Anterior cingulate cortex (tissue), 58 donors: ENCODE measurements around the gene FAS.

Experiments
- DNase-seq, 58 donors: peaks; one replicate each; lab custom pipeline; 2025; lab: John Stamatoyannopoulos, UW

FAS gene

DNA sequence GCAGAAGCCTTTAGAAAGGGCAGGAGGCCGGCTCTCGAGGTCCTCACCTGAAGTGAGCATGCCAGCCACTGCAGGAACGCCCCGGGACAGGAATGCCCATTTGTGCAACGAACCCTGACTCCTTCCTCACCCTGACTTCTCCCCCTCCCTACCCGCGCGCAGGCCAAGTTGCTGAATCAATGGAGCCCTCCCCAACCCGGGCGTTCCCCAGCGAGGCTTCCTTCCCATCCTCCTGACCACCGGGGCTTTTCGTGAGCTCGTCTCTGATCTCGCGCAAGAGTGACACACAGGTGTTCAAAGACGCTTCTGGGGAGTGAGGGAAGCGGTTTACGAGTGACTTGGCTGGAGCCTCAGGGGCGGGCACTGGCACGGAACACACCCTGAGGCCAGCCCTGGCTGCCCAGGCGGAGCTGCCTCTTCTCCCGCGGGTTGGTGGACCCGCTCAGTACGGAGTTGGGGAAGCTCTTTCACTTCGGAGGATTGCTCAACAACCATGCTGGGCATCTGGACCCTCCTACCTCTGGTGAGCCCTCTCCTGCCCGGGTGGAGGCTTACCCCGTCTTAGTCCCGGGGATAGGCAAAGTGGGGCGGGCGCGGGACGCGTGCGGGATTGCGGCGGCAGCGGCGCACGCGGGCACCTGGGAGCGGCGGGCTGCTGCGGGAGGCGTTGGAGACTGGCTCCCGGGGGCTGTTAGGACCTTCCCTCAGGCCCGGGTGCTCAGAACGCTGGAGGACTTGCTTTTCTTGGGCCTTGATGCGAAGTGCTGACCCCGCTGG, at the start of gene FAS:
TSS of gene FAS (plus strand) at position 415 of the 777 bp plus-strand sequence. CDS start at position 494, 79 bp downstream.
- peak in 45 of 58 donors; percentile 8 to 84 (median 42) for DNase-seq

DNA sequence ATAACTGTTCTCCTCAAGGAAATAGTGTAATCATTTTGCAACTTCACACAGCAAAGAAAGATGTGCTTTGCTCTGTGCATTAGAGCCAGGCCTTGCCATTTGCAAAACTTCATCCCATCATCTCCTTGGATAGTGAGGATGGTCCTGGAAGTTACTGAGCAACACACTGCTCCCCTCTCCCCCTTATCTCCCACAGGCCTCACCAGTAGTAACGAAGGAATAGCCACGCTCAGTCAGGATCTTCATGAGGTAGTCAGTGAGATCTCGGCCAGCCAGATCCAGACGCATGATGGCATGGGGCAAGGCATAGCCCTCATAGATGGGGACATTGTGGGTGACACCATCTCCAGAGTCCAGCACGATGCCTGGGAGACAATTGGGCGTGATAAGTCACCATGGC, 49.6 kb upstream of the FAS start:
- DNase-seq: no peak

DNA sequence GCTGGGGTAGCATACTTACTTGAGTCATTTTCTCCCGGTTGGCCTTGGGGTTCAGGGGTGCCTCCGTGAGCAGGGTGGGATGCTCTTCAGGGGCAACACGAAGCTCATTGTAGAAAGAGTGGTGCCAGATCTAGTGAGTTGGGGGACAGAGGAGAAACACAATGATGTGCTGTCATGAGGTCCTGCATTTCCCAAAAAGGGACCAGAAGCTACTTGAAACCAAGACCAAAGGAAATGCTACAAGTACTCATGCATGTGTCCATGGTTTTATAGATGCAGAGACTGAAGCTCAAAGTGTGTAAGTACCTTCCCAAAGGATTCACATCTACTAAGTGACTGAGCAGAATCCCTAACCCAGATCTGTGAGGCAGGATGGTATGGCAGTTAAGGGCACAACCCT, 46.8 kb upstream of the FAS start:
- DNase-seq: no peak

DNA sequence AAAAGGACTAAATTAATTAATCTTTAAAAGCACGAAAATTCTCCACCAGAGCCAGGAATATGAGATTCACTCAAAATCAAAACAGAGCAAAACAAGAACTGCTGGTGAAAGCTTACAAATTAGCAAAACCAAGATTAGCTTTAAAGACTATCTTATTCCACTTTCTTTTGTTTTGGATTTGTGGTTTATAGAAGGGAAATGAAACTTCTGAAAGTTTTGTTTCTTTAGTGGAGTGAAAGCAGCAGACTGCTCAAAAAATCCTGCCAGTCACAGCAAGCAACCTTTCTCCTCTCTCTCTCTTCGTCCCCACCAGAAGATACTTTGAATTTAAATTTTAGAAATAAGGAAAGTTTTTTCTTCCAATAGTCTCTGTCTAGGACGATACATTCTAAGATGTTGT, 45.8 kb upstream of the FAS start:
- DNase-seq: no peak

DNA sequence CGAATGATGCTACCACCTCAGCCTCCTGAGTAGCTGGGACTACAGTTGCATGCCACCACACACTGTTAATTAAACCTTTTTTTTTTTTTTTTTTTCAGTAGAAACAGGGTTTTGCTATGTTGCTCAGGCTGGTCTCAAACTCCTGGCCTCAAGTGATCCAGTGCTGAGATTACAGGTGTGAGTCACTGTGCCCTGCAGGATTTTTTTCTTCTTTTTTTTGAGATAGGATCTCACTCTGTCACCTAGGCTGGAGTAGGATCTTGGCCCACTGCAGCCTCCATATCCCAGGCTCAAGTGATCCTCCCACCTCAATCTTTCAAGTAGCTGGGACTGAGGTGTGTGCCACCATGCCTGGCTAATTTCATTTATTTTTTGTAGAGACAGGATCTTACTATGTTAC, 44.4 kb upstream of the FAS start:
- DNase-seq: no peak

DNA sequence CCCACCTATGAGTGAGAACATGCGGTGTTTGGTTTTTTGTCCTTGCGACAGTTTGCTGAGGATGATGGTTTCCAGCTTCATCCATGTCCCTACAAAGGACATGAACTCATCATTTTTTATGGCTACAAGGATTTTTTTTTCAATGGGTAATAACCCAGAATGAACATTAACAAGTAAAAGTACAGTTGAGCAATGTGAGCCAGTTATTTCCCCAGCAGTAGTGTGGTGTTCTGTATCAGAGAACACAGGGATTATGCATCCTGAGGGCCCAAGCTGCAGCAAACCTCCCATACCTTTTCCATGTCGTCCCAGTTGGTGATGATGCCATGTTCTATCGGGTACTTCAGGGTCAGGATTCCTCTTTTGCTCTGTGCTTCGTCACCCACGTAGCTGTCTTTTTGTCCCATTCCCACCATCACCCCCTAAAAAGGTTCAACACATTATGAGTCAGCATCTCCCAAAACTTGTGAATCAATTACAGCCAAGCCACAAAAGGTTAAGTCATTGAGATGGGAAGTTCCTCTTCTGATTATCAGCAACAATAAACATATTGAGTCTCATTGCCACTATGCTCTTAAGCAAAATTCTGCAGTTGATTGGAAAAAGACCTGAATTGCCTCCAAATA, 43.5 kb upstream of the FAS start:
- DNase-seq: no peak

DNA sequence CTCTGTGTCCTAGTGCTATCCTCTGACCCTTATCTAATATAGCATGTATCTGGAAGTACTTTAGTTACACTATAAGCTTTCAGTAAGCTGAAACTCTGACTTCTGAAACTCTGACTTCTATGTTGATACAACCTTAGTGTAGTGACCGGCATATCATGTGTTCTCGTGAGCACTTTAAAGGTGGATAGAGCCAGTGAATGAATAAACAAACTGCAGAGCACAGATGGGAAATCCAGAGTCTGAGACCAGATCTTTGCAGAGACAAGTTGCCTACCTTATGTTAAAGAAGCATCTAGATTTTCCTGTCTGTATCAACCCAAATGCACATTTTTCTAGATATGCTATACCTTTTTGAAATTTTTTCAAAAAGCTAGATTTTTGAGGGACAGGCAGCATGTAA, 41.5 kb upstream of the FAS start:
- DNase-seq: no peak

DNA sequence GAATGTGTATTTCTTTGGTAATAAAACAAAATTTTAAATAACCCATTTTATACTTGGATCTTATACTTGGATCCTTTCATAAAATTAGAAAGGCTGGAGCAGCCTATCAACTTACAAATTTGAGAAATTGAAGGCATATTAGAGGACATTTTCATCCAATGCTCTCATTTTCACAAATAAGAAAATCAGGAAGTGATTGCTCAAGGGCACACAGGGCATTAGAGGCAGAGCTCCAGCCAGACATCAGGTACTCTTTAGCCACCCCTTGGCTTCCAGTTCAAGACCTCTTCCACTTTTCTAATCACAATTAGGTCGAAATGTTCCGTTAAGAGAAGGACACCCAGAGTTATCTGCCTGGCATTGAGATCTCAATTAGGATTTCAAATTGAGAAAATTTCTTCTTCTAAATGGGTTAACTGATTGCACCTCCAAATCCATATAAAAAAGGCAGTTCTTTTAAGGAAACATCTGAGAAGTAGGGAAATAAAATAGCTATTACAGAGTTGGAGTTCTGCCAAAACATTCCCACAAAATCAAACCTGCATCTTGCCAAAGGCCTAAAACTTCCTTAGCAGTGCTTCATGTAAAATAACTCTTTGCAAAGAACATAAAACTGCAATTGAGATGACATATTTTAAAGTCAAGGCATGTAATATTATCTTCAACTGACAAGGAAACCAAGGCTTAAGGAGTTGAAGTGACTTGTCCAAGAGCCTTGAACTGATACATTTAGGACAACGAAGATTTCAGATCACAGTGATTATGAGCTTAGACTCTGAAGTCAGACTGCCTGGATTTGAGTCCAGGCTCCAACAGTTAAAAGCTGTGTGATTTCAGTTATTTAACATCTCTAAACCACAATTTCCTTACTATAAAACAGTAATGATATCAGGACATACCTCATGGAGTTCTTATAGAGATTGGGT, 40.4 kb upstream of the FAS start:
- DNase-seq: no peak

DNA sequence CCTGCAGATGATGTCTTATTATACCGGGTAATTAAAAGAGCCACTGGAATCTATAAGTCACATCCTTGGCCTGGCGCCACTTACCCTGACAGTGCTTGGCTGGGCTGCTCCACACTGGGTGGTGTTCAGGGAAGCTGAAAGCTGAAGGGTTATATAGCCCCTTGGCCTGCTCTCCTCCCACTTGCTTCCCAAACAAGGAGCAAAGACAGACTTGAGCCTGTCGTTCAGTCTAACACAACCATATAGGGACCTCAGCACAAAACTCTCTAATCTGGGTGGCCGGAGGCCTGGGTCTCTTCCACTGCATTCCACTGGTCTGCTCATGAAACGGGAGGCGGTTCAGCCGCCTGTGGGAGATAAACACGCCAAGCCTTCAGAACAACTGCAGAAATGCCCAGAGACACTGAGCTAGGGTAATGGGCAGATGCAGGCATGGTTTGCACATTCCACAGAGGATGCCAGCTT, 37.9 kb upstream of the FAS start, which contains the start of gene ACTA2:
TSS of gene ACTA2 (minus strand) at position 127 of the 465 bp plus-strand sequence. CDS start 3,843 bp downstream, outside the sequence.
- DNase-seq: no peak

DNA sequence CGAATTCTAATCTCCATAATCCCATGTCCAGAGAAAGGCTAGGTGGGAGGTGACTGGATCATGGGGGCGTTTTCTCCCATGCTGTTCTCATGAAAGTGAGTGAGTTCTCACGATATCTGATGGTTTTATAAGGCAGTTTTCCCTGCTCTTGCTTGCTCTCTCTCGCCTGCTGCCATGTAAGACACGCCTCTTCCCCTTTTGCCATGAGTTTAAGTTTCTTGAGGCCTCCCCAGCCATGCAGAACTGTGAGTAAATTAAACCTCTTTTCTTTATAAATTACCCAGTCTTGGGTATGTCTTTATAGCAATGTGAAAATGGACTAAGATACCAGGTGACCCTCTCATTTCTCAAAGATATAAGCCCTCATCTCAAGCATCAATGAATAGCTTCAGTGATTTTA, 36.9 kb upstream of the FAS start:
- DNase-seq: no peak

DNA sequence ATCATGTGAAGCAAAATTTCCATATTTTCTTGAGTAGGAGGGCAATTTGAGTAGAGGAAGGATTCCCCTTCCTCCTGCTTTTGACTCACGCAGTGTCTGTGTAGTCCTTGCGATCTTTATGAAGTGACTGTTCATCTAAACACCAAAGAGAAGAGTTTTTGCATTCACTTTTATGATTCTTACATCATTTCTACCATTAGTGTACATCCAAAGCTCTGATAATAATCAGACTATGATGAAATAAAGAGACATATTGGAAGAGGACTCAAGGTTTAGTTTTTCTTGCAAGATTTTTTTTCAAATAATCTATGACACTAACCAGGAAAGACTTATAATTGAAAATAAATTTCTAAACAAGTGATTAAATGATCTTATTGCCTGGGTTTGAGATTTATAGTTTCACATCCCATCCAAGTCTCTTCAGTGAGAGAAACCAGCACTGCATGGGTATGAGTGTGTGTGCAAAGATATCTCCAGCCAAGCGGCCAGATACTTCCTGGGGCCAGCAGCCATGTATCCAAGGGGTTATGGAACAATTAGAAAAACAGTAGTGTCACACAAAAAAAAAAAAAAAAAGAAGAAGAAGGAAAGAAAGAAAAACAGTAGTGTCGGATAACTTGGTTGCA, 36.0 kb upstream of the FAS start:
- no peak for DNase-seq

DNA sequence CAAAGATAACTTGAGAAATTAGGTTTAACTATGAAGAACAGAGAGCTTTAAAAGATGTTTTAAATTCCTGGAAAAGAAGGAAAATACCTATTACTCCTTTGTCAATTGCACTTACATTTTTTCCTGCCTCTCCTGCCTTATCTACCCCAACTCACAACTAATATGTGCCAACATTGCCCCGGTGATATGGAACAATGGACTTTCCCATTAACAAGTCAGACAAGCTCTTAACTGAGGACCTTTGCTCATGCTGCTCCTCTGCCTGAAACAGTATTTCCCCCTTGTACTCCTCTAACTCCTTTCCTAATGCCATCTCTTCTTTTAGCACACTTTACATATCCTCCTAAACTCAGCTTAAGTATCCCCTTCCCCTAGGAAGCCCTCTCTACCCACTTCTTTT, 33.2 kb upstream of the FAS start:
- no peak for DNase-seq

DNA sequence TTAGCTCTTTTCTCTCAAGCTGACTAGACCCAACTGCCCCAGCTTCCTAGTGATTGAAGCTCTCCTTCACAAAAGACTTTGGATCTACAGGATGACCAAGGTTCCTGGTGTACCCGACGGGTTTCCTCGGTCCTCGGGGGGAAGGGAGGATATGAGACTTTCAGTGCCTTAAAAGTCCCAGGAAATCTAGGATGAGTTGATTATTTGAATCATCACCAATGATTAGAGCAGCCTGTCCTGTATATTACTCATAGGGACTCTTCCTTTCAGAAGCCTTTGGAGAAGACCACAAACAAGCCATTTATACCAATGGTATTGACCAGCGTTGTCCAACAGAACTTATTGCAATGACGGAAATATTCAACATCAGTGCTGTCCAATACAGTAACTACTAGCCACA, 31.9 kb upstream of the FAS start:
- DNase-seq: no peak

DNA sequence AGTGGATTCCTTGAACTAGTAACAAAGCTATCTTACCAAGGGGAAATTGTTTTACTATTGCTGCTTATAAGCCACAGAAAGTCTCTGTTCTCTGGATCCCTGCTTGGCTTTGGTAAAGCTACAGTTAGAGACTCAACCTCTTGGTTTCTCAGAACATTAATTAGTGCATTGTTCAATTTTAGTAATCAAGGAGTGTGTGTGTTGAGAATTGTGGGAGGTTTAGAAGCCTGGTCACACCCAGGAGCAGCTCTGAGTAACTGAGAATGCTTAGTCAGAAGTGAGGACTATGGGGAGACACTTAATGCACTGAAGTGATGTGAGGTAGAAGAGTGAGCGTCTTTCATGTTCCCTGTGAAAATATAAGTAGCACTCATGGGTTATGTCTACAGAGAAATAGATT, 29.8 kb upstream of the FAS start:
- no peak for DNase-seq

DNA sequence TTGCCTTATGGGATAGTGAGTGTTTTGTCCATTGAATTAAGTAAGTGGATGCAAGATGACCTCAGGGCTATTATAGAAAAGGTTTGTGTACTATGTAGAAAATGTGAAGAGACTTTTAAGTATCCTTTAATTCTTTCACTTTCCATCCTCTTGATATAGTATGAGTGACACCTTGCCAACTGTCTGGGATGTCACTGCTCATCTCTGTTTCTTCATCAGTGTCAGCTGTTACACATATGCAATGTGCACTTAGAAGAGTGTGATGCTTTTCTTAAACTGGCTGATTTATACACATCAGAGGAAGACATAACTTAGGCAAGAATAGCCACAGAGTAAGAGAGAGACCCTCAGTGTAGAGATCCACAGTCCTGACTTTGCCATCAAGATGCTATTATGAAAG, 29.3 kb upstream of the FAS start:
- DNase-seq: no peak

DNA sequence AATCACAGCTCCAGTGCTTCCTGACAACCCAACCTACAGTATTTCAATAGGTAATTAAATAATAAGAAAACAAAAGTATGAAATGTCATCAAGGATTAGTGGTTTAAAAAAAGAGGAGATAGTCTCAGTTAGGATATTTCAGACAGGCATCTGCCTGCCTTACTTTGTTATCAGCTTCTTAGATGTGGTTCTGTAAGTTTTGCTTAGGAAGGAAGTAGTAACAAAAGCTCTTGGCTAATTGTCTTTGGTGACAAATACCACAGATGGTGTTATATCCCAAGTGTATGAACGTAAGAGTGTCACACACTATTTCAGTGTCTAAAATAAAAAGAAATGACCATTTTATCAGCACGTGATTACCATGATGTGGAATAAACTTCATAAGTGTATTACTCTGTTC, 28.3 kb upstream of the FAS start:
- DNase-seq: no peak

DNA sequence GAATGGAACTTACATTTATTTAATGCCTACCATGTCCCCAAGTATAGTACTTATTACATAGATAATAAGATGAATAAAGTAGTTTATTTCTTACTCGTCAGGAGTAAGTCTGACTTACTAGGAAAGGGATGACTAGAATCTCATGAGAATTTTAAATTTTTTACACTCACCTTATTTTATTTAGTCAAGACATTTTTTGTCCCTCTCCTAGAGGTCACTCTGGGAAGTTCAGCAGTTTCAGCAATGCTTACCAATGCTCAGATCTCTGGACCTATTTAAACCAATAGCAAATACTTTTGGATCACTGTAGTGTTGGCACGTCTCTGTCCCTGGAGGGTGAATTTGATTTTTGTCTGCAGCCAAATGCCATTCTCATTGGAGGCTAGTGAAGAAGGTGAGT, 27.3 kb upstream of the FAS start:
- DNase-seq: no peak

DNA sequence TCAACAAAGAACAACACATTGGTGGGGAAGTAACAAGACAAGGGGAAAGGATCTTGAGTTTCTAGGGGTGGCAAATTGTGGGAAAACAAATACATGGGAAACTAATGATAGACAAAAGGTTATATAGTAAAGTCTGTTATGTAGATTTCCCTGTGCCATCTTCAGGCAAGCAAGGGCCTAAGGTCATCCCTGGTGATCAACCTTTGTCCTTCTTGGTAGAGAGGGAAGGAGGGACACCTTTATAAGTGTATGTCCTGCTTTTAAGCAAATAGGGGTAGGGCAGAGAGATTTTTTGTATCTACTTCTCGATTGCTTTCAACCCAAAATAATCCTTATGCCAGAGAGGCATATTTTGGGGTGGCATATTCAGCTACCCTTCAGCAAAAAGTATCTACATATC, 26.2 kb upstream of the FAS start:
- DNase-seq: no peak

DNA sequence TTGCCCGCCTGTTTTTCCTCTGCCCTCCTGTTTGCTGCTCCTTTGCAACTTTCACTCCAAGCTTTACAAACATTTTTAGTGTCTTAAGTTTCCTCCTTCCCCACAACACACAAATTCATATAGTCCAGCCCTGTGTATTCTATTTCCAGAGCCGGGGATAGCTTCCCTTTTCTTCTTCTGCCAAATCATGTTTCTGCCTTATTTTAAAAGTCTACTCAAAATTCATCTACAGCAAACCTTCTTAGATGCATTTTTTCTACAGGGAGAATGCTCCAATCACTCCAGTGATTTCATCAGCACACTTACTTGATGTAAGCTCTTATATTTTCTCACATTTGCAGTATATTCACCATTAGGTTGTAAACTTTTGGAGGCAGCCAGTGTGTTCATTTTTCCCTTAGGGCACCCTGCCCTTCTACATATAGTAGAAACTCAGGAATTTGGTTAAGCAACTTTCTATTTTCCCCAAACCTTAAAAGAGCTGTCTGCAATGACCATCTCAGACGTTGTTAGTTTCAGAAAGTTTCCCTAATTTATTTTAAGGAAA, 25.7 kb upstream of the FAS start:
- DNase-seq: no peak

DNA sequence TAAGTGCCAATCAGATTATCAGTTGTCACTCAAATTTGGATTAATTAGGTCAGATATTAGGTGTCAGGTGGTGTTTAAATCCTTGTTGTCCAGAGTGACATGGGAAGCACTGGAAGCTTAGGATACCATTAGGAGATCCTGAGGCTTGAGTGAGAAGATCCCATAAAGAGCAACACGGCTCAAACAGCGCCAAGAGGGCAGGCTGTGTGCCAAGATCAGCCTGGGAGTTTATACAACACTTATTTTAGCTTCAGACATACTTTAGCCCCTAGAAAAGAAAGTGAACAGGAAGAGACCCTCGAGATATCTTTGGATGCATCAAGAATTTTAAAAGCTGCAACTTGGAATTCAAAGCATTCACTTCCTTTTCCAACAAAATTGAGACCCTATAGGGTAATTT, 23.8 kb upstream of the FAS start:
- no peak for DNase-seq
